ENCODE results near the gene UNC13D. TPM values are rescaled to one million over a fixed set of nuclear protein-coding genes. Genes with fewer than 3 reads are reported as not detected.

UNC13D gene
- polyA plus RNA-seq, 1 donor from 2014 or later = 1.2 TPM

DNA sequence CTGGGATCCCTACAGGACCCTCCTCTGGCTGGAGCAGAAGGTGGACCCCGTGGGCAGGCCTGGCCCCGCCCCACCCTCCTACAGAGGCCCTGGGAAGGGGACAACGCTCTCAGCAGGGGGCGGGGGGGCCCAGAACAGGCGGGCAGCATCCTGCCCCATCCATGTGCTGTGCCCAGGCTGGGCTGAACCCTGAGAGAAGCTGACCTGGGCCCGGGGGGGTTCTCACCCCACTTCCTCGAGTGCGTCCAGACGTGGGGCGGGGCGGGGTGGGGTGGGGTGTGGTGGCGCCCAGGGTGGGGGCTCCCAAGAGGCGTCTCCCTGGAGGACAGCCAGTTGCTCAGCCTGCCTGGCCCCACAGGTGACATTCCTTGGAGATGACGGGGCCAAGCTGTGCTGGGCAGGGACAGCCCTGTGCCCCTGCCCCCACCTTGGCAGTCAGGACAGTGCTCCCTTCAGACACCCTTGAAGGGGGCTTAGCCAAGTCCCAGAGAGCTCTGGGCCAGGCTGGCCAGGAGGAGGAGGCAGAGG lies 390 bp upstream of the UNC13D start:
- no peaks in the 10 kb centered on the region for H3K9me2 ChIP-seq (ENCODE audit: insufficient read depth, low read length)
- no peak overlapping the region for H3K9ac ChIP-seq (ENCODE audit: low read length)
- TF ChIP-seq EZH2 (IDR thresholded peaks at IDR 0.05; ENCODE audit: borderline replicate concordance, insufficient read depth, low read length, poor library complexity, severe bottlenecking) = no peak
- no peak for TF ChIP-seq TAF1 (IDR thresholded peaks at IDR 0.05; ENCODE audit: low read depth)
- no peak for TF ChIP-seq MXI1 (conservative IDR thresholded peaks at IDR 0.05; ENCODE audit: poor library complexity, severe bottlenecking)
- no peak for TF ChIP-seq EP300 (conservative IDR thresholded peaks at IDR 0.05; ENCODE audit: poor library complexity, severe bottlenecking)
- no peak for TF ChIP-seq RAD21 (conservative IDR thresholded peaks at IDR 0.05)
- TF ChIP-seq, protein P1, sequence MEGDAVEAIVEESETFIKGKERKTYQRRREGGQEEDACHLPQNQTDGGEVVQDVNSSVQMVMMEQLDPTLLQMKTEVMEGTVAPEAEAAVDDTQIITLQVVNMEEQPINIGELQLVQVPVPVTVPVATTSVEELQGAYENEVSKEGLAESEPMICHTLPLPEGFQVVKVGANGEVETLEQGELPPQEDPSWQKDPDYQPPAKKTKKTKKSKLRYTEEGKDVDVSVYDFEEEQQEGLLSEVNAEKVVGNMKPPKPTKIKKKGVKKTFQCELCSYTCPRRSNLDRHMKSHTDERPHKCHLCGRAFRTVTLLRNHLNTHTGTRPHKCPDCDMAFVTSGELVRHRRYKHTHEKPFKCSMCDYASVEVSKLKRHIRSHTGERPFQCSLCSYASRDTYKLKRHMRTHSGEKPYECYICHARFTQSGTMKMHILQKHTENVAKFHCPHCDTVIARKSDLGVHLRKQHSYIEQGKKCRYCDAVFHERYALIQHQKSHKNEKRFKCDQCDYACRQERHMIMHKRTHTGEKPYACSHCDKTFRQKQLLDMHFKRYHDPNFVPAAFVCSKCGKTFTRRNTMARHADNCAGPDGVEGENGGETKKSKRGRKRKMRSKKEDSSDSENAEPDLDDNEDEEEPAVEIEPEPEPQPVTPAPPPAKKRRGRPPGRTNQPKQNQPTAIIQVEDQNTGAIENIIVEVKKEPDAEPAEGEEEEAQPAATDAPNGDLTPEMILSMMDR (IDR thresholded peaks at IDR 0.05; ENCODE audit: poor library complexity, severe bottlenecking) = no peak
- TF ChIP-seq POLR2AphosphoS5 (IDR thresholded peaks at IDR 0.05) = no peak
- TF ChIP-seq, protein P2, sequence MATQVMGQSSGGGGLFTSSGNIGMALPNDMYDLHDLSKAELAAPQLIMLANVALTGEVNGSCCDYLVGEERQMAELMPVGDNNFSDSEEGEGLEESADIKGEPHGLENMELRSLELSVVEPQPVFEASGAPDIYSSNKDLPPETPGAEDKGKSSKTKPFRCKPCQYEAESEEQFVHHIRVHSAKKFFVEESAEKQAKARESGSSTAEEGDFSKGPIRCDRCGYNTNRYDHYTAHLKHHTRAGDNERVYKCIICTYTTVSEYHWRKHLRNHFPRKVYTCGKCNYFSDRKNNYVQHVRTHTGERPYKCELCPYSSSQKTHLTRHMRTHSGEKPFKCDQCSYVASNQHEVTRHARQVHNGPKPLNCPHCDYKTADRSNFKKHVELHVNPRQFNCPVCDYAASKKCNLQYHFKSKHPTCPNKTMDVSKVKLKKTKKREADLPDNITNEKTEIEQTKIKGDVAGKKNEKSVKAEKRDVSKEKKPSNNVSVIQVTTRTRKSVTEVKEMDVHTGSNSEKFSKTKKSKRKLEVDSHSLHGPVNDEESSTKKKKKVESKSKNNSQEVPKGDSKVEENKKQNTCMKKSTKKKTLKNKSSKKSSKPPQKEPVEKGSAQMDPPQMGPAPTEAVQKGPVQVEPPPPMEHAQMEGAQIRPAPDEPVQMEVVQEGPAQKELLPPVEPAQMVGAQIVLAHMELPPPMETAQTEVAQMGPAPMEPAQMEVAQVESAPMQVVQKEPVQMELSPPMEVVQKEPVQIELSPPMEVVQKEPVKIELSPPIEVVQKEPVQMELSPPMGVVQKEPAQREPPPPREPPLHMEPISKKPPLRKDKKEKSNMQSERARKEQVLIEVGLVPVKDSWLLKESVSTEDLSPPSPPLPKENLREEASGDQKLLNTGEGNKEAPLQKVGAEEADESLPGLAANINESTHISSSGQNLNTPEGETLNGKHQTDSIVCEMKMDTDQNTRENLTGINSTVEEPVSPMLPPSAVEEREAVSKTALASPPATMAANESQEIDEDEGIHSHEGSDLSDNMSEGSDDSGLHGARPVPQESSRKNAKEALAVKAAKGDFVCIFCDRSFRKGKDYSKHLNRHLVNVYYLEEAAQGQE (IDR thresholded peaks at IDR 0.05; ENCODE audit: borderline replicate concordance) = no peak
- TF ChIP-seq SMC3 (conservative IDR thresholded peaks at IDR 0.05; ENCODE audit: poor library complexity) = no peak
- no peaks in the 10 kb centered on the region for H3K79me2 ChIP-seq (replicated peaks; ENCODE audit: insufficient read depth, low read length)
- no peaks in the 10 kb centered on the region for H4K20me1 ChIP-seq (ENCODE audit: insufficient read depth)
- H3K4me2 ChIP-seq (ENCODE audit: low read length) = no peak overlapping the region
- H3K27me3 ChIP-seq (ENCODE audit: insufficient read depth, low read depth, low read length) = no peaks in the 10 kb centered on the region
- no peak overlapping the region for H2AFZ ChIP-seq (ENCODE audit: low read depth, low read length)
- H3K27ac ChIP-seq (ENCODE audit: low read length) = no peak overlapping the region
- H3K36me3 ChIP-seq (ENCODE audit: insufficient read depth, low read length) = no peaks in the 10 kb centered on the region
- H3K9me3 ChIP-seq (ENCODE audit: low read length) = no peaks in the 10 kb centered on the region
- H3F3A ChIP-seq (ENCODE audit: insufficient read depth, low read length, poor library complexity, severe bottlenecking) = no peaks in the 10 kb centered on the region
- H3K4me3 ChIP-seq (ENCODE audit: low read length) = no peak overlapping the region

DNA sequence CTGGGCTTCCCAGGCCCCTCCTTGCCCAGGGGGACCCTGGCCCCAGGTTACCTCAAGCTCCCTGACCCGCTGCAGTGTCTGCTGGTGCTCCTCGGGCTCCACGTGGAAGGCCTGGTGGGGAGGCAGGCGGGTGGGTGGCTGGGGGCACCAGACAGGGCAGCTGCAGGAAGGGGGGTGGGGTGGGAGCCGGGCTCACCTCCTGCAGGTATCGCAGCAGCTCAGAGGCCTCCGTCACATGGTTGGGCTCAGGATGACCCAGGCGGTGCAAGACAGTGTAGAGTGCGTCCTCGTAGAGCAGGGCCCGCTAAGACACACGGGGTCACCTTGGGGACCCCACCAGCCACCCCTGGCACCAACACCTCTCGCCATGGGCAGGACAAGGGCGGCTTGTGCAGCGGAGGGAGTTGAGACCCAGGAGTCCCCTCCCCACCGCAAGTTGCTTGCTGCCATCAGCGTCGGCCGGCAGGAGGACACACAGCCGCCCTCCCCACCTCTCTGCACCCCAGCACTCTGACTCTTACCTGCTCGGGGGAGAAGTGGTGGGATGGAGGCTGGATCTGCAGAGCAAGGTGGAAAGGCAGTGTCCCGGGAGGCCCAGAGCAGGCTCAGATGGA lies 1.1 kb downstream of the UNC13D start:
- Histone ChIP-seq H3K79me2 (replicated peaks; ENCODE audit: insufficient read depth, low read length) (no peaks in the 10 kb centered on the region), H3K9me3 (ENCODE audit: low read length) (no peaks in the 10 kb centered on the region), H3K36me3 (ENCODE audit: insufficient read depth, low read length) (no peaks in the 10 kb centered on the region), H2AFZ (ENCODE audit: low read depth, low read length) (no peak overlapping the region), H3K4me3 (ENCODE audit: low read length) (no peak overlapping the region), H3K9ac (ENCODE audit: low read length) (no peak overlapping the region), H3K27ac (ENCODE audit: low read length) (no peak overlapping the region), H3K9me2 (ENCODE audit: insufficient read depth, low read length) (no peaks in the 10 kb centered on the region), H4K20me1 (ENCODE audit: insufficient read depth) (no peaks in the 10 kb centered on the region), H3K27me3 (ENCODE audit: insufficient read depth, low read depth, low read length) (no peaks in the 10 kb centered on the region), H3K4me2 (ENCODE audit: low read length) (no peak overlapping the region), H3F3A (ENCODE audit: insufficient read depth, low read length, poor library complexity, severe bottlenecking) (no peaks in the 10 kb centered on the region)
- TF ChIP-seq MXI1 (conservative IDR thresholded peaks at IDR 0.05; ENCODE audit: poor library complexity, severe bottlenecking) (no peak), EZH2 (IDR thresholded peaks at IDR 0.05; ENCODE audit: borderline replicate concordance, insufficient read depth, low read length, poor library complexity, severe bottlenecking) (no peak), RAD21 (conservative IDR thresholded peaks at IDR 0.05) (no peak), POLR2AphosphoS5 (IDR thresholded peaks at IDR 0.05) (no peak), SMC3 (conservative IDR thresholded peaks at IDR 0.05; ENCODE audit: poor library complexity) (no peak), EP300 (conservative IDR thresholded peaks at IDR 0.05; ENCODE audit: poor library complexity, severe bottlenecking) (no peak), TAF1 (IDR thresholded peaks at IDR 0.05; ENCODE audit: low read depth) (no peak)
- TF ChIP-seq, protein P1 (IDR thresholded peaks at IDR 0.05; ENCODE audit: poor library complexity, severe bottlenecking) = no peak
- TF ChIP-seq, protein P2 (IDR thresholded peaks at IDR 0.05; ENCODE audit: borderline replicate concordance) = no peak
